BE2C (cell line): Measurements from ENCODE around the gene LY6G5B.

Experiments used
- DNase-seq: peaks from one replicate; pipeline ENCODE4 v3.0.0-alpha.2; 2020
- H3K27me3 ChIP-seq: fragments of 250-450 bp; sonication (Bioruptor Pico); 2 replicates; pipeline ENCODE4 v1.5.1; 2020; ENCODE audit warnings: mild to moderate bottlenecking
- H3K36me3 ChIP-seq: fragments of 250-450 bp; sonication (Bioruptor Pico); 2 replicates; pipeline ENCODE4 v1.5.1; 2020; ENCODE audit warnings: mild to moderate bottlenecking
- H3K4me1 ChIP-seq: fragments of 250-450 bp; sonication (Bioruptor Pico); 2 replicates; pipeline ENCODE4 v1.5.1; 2020
- H3K4me3 ChIP-seq: 2 replicates; pipeline ENCODE4 v1.5.1; 2011; ENCODE audit warnings: low read depth, low read length
- H3K9me3 ChIP-seq: fragments of 250-450 bp; sonication (Bioruptor Pico); 2 replicates; pipeline ENCODE4 v1.5.1; 2020
- CTCF ChIP-seq: IDR thresholded peaks from 2 replicates; pipeline ENCODE4 v1.5.1; 2012; ENCODE audit warnings: mild to moderate bottlenecking, low read depth, low read length

Gene LY6G5B

GRCh38 chr6:31713465-31713864 lies 43.7 kb downstream of the LY6G5B start:
- no peaks in the 10 kb centered on the region for H3K36me3 ChIP-seq
- H3K4me3 ChIP-seq = no peak overlapping the region
- no peak for DNase-seq
- TF ChIP-seq CTCF = no peak
- H3K4me1 ChIP-seq = no peaks in the 10 kb centered on the region
- H3K9me3 ChIP-seq = no peaks in the 10 kb centered on the region
- no peaks in the 10 kb centered on the region for H3K27me3 ChIP-seq

GRCh38 chr6:31713991-31714684 lies 44.4 kb downstream of the LY6G5B start:
- no peak overlapping the region for H3K4me3 ChIP-seq
- DNase-seq = no peak
- H3K4me1 ChIP-seq = no peaks in the 10 kb centered on the region
- TF ChIP-seq CTCF = no peak
- no peaks in the 10 kb centered on the region for H3K27me3 ChIP-seq
- no peaks in the 10 kb centered on the region for H3K36me3 ChIP-seq
- no peaks in the 10 kb centered on the region for H3K9me3 ChIP-seq

- Histone ChIP-seq H3K9me3 (no peaks in the 10 kb centered on the region), H3K4me1 (no peaks in the 10 kb centered on the region), H3K27me3 (no peaks in the 10 kb centered on the region), H3K36me3 (no peaks in the 10 kb centered on the region), H3K4me3 (no peak within 1 kb of the TSS)
- DNase-seq = no peak
- TF ChIP-seq CTCF = no peak
These were observed 45.5 kb downstream of the LY6G5B start, which contains the start of gene LY6G6D for GRCh38 chr6:31715022-31715958. LY6G6D (plus strand) TSS chr6:31715348; CDS start chr6:31715356, 8 bp downstream.

GRCh38 chr6:31717499-31718222 lies 47.9 kb downstream of the LY6G5B start:
- TF ChIP-seq CTCF = no peak
- no peaks in the 10 kb centered on the region for H3K4me1 ChIP-seq
- no peak overlapping the region for H3K4me3 ChIP-seq
- H3K9me3 ChIP-seq = no peaks in the 10 kb centered on the region
- no peak for DNase-seq
- no peaks in the 10 kb centered on the region for H3K27me3 ChIP-seq
- no peaks in the 10 kb centered on the region for H3K36me3 ChIP-seq

- H3K4me1 ChIP-seq = no peaks in the 10 kb centered on the region; the same call in 1 of the 2 replicates
- no peak for DNase-seq
- H3K36me3 ChIP-seq = no peaks in the 10 kb centered on the region
- no peaks in the 10 kb centered on the region for H3K27me3 ChIP-seq
- H3K9me3 ChIP-seq = no peaks in the 10 kb centered on the region
- no peak overlapping the region for H3K4me3 ChIP-seq
- no peak for TF ChIP-seq CTCF
These were observed 48.5 kb downstream of the LY6G5B start for GRCh38 chr6:31718265-31718664.
